HG03039 (cell line): Measurements from ENCODE around the gene INSIG1.

ENCODE experiments used
- ATAC-seq: cut with Tn5 transposase; IDR thresholded peaks from one replicate; pipeline ENCODE4 v1.9.1; 2021; ENCODE audit warnings: mild to moderate bottlenecking, moderate library complexity; ENCODE audit not compliant: unreplicated experiment

The INSIG1 gene

GRCh38 chr7:155299535-155300202, 2.0 kb downstream of the INSIG1 start:
- ATAC-seq: no peak

- ATAC-seq: no peak
These were observed 3.2 kb downstream of the INSIG1 start for GRCh38 chr7:155300641-155301452.

GRCh38 chr7:155303039-155303593, 5.4 kb downstream of the INSIG1 start:
- no peak for ATAC-seq

- ATAC-seq: no peak
These were observed 6.2 kb downstream of the INSIG1 start for GRCh38 chr7:155303897-155304296.

GRCh38 chr7:155305231-155305904, 7.7 kb downstream of the INSIG1 start:
- no peak for ATAC-seq

GRCh38 chr7:155306673-155307470, 9.2 kb downstream of the INSIG1 start:
- no peak for ATAC-seq

GRCh38 chr7:155308330-155309020, 10.8 kb downstream of the INSIG1 start:
- ATAC-seq: no peak

GRCh38 chr7:155309021-155309338, 11.3 kb downstream of the INSIG1 start:
- ATAC-seq: no peak

- ATAC-seq: no peak
These were observed 12.9 kb downstream of the INSIG1 start for GRCh38 chr7:155310425-155311114.

- ATAC-seq: no peak
These were observed 14.3 kb downstream of the INSIG1 start for GRCh38 chr7:155311826-155312537.

- no peak for ATAC-seq
These were observed 15.0 kb downstream of the INSIG1 start for GRCh38 chr7:155312633-155313032.

- no peak for ATAC-seq
These were observed 15.4 kb downstream of the INSIG1 start for GRCh38 chr7:155313096-155313495.

GRCh38 chr7:155315977-155316376, 18.3 kb downstream of the INSIG1 start:
- ATAC-seq: no peak

- ATAC-seq: no peak
These were observed 18.9 kb downstream of the INSIG1 start for GRCh38 chr7:155316427-155317113.

- no peak for ATAC-seq
These were observed 19.4 kb downstream of the INSIG1 start for GRCh38 chr7:155317114-155317434.

- no peak for ATAC-seq
These were observed 20.6 kb downstream of the INSIG1 start for GRCh38 chr7:155318245-155318644.

- ATAC-seq: no peak
These were observed 24.9 kb downstream of the INSIG1 start for GRCh38 chr7:155322530-155322929.

GRCh38 chr7:155323001-155323638, 25.4 kb downstream of the INSIG1 start:
- ATAC-seq: no peak
